Neutrophil (primary cell): ENCODE measurements around the gene ALPI.

Experiments
- H3K27ac ChIP-seq: fragments of 200-600 bp; sonication (generic); 2 replicates; pipeline ENCODE4 v1.5.1; 2016; ENCODE audit warnings: mild to moderate bottlenecking, moderate library complexity
- H3K27me3 ChIP-seq: fragments of 200-600 bp; sonication (generic); 2 replicates; pipeline ENCODE4 v1.6.0; 2016; ENCODE audit warnings: mild to moderate bottlenecking
- H3K36me3 ChIP-seq: fragments of 200-600 bp; sonication (generic); 2 replicates; pipeline ENCODE4 v1.5.1; 2017
- H3K4me1 ChIP-seq, 2 experiments: fragments of 200-600 bp in 1 of 2; sonication (generic) in 1 of 2; 1 replicate in 1 of 2; 2 replicates in 1 of 2; pipeline versions ENCODE4 v1.5.1 to v1.6.1; 2013 to 2016; ENCODE audit warnings: low read depth in 1 of 2, low read length in 1 of 2, mild to moderate bottlenecking in 1 of 2, moderate library complexity in 1 of 2; ENCODE audit not compliant: control insufficient read depth in 1 of 2, insufficient read depth in 1 of 2
- H3K4me3 ChIP-seq, 2 experiments: fragments of 200-600 bp in 1 of 2; sonication (generic) in 1 of 2; 1 replicate in 1 of 2; 2 replicates in 1 of 2; pipeline ENCODE4 v1.5.1; 2013 to 2016; ENCODE audit warnings: low read depth in 1 of 2, low read length in 1 of 2, mild to moderate bottlenecking in 1 of 2, moderate library complexity in 1 of 2
- H3K9me3 ChIP-seq: fragments of 200-600 bp; sonication (generic); 2 replicates; pipeline ENCODE4 v1.5.1; 2016
- TF ChIP-seq, protein P1 (sequence below): fragments of 200-600 bp; sonication (generic); IDR thresholded peaks from 2 replicates; pipeline ENCODE4 v1.5.1; 2016; ENCODE audit warnings: antibody characterized with exemption

ALPI gene

DNA sequence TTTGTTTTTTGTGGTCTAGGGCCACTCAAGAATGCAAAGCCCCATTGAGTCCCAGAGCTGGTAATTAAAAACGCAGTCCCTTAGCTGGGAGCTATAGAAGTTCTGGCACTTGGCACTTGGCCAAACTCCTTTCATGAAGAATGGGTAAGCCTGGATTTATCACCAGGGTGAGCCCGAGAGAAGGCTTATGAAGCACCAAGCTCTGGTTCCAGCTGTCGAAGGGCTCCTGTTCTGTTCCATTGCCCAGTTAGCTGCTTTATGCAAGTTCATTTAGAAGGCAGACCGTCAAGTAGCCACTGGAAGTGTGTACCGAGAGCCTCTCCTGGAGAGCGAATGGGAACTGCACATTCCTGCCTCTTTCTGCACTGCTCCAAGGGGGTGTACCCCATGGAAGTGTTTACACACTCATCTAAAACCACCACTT, 17.5 kb downstream of the ALPI start:
- TF ChIP-seq, protein P1, sequence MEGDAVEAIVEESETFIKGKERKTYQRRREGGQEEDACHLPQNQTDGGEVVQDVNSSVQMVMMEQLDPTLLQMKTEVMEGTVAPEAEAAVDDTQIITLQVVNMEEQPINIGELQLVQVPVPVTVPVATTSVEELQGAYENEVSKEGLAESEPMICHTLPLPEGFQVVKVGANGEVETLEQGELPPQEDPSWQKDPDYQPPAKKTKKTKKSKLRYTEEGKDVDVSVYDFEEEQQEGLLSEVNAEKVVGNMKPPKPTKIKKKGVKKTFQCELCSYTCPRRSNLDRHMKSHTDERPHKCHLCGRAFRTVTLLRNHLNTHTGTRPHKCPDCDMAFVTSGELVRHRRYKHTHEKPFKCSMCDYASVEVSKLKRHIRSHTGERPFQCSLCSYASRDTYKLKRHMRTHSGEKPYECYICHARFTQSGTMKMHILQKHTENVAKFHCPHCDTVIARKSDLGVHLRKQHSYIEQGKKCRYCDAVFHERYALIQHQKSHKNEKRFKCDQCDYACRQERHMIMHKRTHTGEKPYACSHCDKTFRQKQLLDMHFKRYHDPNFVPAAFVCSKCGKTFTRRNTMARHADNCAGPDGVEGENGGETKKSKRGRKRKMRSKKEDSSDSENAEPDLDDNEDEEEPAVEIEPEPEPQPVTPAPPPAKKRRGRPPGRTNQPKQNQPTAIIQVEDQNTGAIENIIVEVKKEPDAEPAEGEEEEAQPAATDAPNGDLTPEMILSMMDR, result no peak
- H3K4me1 ChIP-seq, result no peaks in the 10 kb centered on the region
- no peaks in the 10 kb centered on the region for H3K9me3 ChIP-seq
- H3K4me3 ChIP-seq, result no peak overlapping the region
- H3K27me3 ChIP-seq, result peaks cover 47% of the 10 kb centered on the region
- H3K27ac ChIP-seq, result no peak overlapping the region
- no peaks in the 10 kb centered on the region for H3K36me3 ChIP-seq

DNA sequence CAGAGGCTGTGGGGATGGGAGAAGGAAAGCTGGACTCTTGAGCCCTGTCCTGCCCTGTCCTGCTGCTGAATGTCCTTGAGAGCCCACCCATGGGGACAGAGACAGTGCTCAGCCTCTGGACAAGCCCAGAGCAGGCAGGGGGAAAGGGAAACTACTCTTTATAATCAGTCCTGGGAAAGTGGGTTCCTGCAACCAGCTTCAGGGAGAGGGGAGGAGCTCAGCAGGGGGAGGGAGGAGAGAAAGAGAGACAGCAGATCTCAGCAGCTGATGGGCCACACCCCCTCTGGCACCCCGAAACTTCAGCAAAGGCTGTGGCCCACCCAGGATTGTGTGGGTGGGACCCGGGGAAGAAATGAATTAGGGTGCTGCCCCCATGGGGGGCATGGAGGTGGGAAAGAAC, 20.1 kb downstream of the ALPI start:
- Histone ChIP-seq H3K36me3 (no peaks in the 10 kb centered on the region), H3K4me1 (no peaks in the 10 kb centered on the region), H3K9me3 (no peaks in the 10 kb centered on the region), H3K27ac (no peak overlapping the region), H3K4me3 (no peak overlapping the region), H3K27me3 (peaks cover 34% of the 10 kb centered on the region)
- TF ChIP-seq, protein P1, result no peak

DNA sequence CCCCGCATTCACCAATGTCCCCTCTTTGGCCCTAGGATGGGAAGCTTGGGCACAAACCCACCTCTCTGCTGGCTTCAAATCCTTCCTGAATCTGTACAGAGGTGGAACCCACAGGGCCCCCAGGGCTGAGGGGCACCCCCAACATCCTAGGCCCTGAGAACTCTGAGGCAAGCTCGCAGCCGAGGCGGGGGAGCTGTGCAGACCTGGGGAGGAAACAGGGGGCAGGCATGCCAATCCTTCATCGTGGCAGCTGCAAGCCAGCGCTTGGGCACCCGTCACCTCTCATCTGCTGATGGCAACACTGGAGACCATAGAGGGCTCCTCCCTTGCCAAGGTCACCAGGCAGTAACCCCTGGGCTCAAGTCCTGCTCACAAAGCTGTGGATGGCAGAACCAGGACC, 20.8 kb downstream of the ALPI start:
- H3K4me3 ChIP-seq, result no peak overlapping the region
- TF ChIP-seq, protein P1, result no peak
- H3K27me3 ChIP-seq, result peaks cover 32% of the 10 kb centered on the region
- no peaks in the 10 kb centered on the region for H3K4me1 ChIP-seq
- H3K27ac ChIP-seq, result no peak overlapping the region
- H3K36me3 ChIP-seq, result no peaks in the 10 kb centered on the region
- H3K9me3 ChIP-seq, result no peaks in the 10 kb centered on the region

DNA sequence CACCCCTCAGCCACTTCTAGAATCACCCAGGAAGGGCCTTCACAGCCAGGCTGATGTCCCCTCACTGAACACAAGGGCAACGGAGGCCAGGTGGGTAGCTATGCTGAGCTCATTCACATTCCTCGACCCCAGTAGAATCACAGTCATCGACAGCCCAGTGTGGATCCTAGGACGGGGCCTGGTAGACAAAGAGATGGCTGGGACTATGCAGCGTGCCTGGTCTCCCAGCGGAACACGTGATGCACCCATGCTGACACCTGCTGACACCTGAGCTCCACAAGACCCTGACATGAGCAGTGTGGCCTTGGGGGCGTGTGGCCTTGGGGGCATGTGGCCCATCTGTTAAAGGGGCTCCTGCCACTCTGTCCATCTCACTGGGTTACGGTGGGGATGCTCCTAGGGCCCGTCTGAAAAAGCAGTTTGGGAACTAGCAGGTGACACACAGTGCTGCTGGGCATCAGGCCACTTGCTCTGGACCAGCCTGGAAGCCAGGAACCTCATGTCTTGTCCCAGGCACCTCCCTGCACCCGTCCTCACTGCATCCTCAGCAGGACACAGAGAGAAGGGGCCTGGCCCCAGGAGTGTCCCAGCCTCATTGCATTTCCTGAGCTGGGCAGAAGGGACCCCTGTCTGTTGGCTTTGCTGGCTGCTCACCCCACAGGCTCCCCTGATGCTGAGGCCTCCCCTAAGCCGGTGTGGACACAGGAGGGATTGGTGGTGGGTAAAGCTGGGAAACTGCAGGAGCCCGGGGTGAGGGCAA, 22.0 kb downstream of the ALPI start:
- Histone ChIP-seq H3K27me3 (peaks cover 23% of the 10 kb centered on the region), H3K9me3 (no peaks in the 10 kb centered on the region), H3K4me1 (no peaks in the 10 kb centered on the region), H3K27ac (no peak overlapping the region), H3K4me3 (no peak overlapping the region), H3K36me3 (no peaks in the 10 kb centered on the region)
- TF ChIP-seq, protein P1, result no peak

DNA sequence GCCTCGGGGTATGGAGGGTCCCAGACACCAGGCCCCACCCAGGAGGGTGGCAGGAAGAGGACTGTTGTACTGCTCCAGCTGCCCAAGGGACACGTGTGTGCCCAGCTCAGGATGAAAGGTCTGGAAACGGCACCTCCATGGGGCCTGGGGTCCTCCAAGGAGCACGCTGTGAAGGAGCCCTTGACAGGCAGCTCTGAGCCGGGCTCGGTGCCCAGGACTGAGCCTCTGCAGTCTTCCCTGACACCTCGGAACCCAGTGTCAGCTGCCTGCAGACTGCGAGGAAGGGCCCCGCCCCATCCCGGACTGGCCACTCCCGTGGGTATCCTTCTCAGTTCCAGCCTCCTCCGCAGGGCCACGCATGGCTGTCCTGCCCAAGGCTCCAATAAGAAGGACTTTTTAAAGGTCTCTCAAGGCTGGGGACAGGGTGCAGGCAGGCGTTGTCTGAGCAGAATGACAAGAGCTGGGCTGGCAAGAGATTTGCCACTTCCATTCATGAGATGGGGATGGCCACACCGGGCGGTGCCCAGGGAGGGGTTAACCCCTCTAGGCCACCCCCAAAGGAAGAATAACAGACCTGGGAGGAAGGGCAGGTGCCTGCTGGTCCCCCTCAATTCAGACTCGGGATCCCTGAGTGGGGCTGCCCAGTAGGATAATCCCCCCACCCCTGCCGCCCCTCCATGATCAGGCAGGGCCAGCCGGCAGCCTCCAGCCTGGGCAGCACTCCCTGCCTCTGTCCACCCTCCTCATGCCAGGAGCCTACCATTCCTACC, 22.8 kb downstream of the ALPI start:
- Histone ChIP-seq H3K36me3 (no peaks in the 10 kb centered on the region), H3K4me3 (no peak overlapping the region), H3K27ac (no peak overlapping the region), H3K9me3 (no peaks in the 10 kb centered on the region), H3K27me3 (peaks cover 23% of the 10 kb centered on the region), H3K4me1 (no peaks in the 10 kb centered on the region)
- TF ChIP-seq, protein P1, result no peak
